Activated T-cell treated with anti-CD3 and anti-CD28 coated beads for 4 hours (primary cell): ENCODE results near the gene COTL1.

Source experiments
- DNase-seq: peaks from one replicate; pipeline ENCODE4 v3.0.0-alpha.2; 2020

Gene COTL1, protein sequence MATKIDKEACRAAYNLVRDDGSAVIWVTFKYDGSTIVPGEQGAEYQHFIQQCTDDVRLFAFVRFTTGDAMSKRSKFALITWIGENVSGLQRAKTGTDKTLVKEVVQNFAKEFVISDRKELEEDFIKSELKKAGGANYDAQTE

DNA sequence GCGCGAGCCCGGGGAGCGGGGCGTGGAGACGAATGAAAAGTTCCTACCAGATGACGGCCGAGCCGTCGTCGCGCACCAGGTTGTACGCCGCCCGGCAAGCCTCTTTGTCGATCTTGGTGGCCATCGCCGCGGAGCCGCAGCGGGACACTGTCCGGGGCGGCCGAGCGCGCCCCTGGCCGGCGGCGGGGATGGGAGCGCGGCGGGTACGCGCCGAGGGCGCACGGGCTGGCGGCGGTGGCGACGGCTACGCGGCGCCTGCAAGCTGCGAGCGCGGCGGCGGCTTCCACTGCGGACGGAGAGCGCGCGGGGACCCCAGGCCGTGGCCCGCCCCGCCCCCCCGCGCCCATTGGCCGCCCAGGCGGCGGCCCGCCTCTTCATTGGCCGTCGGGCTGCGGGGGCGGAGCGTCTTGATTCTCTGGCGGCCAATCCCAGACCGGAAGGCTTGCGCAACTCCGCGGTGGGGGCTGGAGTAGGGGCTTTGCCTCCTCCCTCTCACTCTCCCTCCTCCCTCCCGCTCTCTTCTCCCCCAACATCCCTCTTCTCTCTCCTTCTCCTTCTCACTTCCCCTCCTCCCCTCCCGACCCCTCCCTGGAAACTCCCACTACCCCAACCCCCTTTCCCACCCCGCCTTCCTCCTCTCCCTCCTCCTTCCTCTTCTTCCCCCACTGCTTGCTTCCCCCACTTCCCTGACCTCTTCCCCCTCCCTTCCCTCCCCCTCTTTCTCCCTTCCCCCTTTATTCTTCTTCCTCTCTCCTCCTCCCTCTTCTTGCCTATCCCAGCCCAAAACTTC is at the start of gene COTL1:
TSS of gene COTL1 (minus strand) at position 288 of the 790 bp plus-strand sequence. CDS start at position 124, 164 bp downstream.
- DNase-seq: peak; percentile 96

DNA sequence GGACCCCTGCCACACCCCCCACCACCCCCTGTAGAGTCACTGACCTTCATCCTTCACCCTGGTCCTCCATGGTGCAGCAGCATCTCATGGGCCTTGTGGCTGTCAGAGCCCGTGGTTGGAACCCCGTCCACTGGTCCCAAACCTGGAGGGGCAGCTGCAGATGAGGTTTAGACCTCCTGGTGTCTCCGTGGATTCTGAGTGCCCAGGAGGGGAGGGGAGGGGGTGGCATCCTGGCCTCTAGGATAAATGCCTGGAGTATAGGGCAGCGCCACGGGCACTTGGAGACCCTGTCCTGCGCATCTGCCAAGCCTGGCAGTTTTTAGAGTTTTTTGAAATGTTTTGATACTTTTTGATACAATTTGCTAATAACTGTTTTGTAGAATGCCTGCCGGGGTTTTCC is 48.0 kb upstream of the COTL1 start:
- no peak for DNase-seq

DNA sequence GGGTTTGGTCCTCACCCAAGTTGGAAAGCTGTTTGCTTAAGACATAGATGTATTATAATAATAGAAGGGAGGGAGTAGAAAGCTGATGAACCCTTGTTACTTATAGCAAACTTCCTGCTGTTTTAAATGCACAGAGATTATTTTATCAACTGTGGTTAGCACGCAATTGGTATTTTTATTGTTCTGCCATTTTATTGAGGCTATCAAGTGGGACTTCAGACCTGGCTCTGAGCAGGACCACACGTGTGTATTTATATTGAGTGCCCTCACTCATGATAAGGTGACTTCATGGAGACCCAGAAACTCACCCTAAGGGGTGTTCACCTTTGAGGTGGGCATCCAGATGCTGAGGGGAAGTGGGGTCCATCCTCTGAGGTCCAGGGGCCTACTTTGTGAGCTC is 47.5 kb upstream of the COTL1 start:
- no peak for DNase-seq

DNA sequence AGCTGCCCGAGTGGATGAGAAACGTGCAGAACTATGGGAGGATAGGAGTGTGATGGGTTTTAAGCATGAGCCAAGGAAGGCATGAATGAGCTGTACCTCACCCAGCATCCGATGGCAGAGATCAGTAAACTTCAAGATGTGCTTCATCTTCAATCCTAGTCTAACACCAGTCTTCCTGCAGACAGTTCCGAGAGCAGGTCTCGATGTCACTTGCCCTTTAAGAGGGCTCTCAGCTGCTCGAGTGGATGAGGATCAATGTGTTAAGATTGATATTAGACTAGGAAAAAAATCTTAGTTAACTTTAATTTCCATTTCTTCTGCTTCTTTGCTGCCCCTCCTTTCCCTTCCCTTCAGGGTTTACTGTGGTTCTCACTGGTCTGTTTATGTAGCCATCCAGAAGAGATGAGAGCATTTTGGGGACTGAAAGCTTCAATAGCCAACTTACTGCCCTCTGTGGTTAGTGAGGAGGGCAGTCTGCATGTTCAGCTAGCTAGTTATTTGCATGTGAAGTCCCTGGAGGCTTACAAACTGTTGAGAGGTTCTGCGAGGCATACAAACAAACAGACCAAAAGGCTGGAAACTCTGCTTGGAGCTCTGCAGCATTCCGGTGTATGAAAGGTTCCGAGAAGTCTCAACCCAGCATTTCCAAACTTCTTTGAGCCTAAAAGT is 45.7 kb upstream of the COTL1 start:
- DNase-seq: no peak

DNA sequence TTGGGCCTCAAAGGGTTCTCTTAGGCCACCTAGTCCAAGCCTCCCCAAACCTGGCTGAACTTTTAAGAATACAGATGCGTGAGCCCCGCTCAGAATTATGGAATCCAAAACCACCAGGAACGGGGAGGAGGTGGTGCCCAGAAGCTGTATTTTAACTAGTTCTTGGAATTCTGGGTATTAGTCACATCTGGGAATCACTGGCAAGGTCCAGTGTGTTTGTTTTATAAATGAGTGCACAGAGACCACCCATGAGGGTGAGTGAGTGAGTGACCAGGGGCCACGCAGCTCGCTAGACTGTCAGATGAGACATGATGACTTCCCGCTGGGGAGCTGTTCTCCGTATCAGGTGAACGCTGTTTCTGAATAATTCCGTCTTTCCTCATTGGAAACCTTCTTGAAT is 44.6 kb upstream of the COTL1 start:
- no peak for DNase-seq

DNA sequence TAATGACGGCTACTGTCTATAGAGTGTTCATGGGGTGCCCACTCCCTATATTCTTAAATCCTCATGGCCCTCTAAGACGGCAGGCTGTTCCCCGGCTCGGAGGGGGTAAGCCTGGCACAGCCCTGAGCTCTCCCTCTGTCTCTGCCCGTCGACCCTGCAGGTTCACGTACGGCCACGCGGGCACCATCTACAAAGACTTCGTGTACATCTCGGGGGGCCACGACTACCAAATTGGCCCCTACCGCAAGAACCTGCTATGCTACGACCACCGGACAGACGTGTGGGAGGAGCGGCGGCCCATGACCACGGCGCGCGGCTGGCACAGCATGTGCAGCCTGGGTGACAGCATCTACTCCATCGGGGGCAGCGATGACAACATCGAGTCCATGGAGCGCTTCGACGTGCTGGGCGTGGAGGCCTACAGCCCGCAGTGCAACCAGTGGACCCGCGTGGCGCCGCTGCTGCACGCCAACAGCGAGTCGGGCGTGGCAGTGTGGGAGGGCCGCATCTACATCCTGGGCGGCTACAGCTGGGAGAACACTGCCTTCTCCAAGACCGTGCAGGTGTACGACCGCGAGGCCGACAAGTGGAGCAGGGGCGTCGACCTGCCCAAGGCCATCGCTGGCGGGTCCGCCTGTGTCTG is 43.7 kb upstream of the COTL1 start:
- DNase-seq: no peak

DNA sequence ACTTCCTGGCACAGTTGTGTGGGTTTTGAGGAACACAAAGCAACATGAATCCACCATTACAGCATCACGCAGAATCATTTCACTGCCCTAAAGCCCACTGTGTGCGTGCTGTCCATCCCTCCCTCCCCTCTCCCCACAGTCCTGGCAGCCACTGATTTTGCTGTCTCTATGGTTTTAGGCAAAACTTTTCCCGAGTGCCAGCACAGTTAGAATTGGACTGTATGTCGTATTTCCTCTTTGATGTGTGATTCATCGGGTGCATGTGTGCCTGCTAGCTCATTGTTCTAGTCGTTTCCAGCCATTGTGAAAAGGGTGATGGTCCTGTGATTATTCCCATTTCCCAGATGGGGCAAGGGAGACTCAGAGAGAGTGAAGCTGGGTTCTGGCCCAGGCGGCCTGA is 43.1 kb upstream of the COTL1 start:
- DNase-seq: no peak

DNA sequence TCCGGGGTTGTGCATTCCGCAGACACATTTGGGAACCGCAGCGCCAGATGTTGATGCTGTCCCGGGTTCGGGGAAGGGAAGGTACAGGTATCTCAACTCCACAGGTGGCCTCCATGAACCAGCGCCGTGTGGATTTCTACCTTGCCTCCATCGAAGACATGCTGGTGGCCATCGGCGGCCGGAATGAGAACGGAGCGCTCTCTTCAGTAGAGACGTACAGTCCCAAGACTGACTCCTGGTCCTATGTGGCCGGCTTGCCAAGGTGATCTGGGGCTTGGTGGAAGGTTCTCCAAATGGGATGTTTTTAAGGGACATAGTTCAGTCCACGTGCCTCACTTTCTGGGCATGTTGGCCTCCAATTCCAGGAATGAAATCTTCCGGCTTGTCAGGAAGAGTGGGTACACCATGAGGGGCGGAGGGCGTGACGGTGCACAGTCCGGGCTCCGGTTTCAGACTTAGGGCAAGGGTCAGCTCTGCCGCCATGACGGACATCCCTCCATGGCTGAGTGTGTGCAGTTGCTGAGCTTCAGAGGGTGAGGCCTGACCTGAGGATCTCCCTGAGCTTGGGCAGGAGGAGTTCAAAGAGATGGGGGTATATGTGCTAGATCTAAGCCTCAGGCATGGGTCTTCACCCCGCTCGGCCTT is 41.9 kb upstream of the COTL1 start:
- no peak for DNase-seq

DNA sequence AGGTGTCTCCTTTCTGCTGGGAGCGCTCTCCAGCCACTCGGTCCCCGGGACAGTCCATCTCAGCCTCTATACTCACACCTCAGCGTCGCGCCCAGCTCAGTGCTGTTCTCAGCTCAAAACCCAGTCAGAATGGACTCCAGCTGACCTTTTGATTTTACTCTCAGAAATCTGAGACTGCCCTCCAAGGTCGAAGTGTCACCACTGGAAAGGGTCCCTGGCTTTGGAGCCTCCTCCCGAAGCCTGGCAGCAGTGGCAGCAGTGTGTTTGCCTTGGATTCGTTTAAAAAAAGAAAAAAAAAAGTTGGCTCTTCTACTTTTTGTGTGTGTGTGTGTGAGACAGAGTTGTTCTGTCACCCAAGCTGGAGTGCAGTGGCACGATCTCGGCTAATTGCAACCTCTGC is 40.8 kb upstream of the COTL1 start:
- no peak for DNase-seq

DNA sequence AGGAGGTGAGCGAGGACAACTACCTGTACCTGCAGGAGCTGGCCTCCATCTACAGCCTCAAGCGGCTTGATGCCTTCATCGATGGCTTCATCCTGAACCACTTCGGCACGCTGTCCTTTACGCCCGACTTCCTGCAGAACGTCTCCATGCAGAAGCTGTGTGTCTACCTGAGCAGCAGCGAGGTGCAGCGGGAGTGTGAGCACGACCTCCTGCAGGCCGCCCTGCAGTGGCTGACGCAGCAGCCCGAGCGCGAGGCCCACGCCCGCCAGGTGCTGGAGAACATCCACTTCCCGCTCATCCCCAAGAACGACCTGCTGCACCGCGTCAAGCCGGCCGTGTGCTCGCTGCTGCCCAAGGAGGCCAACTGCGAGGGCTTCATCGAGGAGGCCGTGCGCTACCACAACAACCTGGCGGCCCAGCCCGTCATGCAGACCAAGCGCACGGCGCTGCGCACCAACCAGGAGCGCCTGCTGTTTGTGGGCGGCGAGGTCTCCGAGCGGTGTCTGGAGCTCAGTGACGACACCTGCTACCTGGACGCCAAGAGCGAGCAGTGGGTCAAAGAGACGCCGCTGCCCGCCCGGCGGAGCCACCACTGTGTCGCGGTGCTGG is 39.5 kb upstream of the COTL1 start:
- DNase-seq: no peak

DNA sequence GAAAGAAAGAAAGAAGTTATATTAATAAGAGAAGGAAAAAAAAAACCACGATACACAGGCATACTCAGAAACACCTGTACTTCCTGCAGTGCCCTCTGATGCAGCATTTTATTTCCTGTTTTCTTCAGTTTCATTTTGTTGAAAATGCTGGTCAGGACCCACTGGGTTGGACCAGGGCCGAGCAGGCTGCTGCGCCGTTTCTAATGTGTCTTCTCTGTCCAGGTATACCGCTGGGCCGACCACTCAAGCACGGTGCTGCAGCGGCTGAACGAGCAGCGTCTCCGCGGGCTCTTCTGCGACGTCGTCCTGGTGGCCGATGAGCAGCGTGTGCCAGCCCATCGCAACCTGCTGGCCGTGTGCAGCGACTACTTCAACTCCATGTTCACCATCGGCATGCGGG is 38.8 kb upstream of the COTL1 start:
- DNase-seq: no peak

DNA sequence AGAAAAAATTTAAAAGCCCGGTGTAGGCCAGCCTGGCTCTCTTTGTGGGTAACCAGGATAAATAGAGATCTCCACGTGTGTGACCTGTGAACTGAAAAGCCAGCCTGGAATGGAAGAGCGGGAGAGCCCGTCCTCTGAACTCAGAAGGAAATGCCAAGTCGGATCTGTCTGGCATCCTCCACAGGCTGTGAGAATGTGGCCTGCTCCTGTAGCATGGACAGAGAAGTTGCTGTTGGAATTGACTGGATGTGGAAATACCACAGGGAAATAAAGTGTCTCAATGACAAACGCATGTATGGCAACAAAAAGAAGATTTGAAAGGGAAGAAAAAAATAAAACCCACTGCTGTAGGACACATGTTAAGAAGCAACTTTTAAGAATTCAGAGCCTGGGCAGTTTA is 37.1 kb upstream of the COTL1 start:
- no peak for DNase-seq

DNA sequence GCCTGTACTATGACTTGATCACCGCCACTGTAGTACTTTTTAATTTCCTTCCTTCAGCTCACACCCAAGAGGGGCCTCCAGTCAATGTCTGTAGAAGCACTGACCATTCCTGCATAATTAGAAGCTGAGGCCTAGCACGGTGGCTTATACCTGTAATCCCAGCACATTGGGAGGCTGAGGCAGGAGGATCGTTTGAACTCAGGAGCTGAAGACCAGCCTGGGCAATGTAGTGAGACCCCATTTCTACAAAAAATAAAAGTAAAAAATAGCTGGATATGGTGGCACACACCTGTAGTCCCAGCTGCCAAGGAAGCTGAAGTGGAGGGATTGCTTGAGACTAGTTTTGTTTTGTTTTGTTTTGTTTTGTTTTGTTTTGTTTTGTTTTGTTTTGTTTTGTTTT is 36.4 kb upstream of the COTL1 start:
- DNase-seq: no peak

DNA sequence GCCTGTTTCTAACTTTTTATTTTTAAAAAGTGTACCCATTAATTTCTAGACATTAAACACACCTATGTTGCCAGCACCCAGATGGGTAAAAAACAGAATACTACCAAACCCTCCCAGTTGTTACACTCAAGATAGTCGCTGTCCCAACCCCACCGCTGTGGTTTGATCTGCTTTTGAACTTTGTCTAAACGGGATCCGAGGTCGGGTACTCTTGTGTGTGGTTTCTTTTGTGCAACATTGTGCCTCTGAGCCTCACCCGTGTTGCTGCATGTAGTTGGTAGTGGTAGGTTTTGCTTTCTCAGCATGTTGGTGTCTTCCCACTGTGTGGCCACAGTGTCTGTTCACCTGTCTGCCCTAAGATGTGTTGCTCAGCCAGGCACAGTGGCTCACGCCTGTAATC is 34.7 kb upstream of the COTL1 start:
- DNase-seq: no peak

DNA sequence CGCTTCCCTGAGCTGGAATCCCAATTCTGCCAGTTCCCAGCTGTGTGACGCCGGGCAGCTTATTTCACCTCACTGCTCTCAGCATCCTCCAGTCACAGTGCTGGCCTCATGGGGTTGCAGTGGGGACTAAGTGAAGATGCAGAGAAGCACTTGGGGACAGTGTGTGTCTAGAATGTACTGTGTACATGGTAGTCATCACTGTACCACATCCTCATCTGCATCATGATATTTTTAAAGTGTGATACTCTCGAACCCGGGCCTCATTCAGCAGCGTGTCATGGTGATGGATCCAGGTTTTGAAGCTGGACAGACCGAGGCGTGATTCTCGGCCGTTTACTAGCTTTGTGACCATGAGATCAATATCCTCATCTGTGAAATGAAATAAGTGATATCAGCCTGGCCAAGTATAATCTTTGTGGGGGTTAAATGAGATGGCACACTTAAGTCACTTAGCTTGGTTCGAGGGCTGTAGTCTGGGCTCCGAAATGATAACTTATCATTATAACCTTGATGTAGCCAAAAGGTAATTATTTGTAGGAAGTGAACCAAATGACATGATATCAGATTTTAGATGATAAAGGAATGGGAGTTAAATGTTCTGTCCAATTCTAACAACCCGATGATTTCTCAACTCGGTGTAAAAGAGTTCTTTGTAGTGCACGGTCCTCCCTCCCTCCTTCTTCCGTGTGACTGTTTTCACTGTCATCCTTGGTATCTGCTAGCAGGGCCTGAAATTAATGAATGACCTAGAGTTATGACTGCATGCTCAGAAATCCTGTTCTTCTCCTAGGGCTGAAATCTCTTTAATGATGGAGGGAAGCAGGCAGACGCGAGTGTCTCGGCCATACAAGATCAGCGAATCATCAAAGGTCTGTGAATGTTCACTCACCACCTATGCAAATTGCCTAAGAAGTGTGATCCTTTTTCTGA is 32.4 kb upstream of the COTL1 start:
- DNase-seq: no peak

DNA sequence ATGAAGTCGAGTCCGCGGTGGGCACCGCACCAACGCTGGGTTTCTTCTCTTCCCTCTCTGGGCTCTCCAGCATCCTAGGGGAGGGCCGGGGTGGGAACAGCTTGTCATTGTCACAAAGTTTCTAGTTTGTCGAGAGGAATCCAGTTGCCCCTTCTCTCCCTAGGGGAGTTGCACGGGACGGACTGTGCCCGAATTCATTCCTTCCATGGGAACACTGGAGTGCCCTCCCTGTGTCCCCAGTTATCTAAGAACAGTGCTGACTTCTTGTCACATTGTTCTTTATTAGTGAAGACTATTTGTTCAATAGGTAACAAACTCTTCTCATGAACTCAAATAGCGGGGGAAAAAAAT is 31.6 kb upstream of the COTL1 start:
- no peak for DNase-seq

DNA sequence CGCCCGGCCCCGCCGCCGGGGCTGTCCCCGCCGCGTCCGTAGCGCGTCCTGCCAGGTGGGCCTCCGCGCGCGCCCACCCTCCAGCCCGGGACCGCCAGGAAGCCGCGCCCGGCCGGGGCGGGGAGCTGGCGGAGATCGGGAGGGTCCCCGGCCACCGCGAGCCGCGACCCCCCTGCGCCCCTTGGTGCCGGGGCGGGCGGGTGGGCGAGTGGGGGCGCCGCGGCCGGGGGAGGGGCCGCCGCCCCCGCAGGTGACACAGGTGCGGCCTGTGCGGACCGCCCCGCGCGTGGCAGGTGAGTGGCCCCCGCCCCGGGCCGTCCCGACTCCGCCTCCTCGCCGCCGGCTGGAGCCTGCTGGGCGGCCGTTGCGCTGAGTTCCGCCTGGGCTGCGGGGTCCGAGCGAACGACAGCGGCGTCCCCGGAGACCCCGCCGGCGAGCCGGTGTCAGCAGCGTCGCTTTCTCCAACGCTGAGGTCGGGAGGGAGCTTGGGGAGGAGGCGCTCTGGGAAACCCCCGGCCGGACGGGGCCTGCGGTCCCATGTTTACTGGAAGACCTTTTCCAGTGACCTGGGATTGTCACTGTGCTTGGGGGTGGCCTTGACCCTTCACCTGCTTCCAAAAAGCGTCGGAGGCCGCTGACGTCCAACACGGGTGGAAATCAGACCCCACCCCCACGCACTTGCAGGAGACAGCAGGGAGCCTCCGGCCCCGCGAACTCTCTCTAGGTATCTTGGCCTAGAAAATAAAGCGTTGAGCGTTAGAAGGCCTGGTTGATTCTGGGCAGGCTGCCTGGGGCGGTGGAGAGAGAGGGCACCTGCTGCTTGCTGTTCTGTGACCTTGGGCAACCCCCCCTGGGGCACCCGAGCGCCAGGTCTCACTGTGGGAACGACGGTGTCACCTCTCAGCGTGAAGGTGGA is 31.0 kb upstream of the COTL1 start:
- no peak for DNase-seq

DNA sequence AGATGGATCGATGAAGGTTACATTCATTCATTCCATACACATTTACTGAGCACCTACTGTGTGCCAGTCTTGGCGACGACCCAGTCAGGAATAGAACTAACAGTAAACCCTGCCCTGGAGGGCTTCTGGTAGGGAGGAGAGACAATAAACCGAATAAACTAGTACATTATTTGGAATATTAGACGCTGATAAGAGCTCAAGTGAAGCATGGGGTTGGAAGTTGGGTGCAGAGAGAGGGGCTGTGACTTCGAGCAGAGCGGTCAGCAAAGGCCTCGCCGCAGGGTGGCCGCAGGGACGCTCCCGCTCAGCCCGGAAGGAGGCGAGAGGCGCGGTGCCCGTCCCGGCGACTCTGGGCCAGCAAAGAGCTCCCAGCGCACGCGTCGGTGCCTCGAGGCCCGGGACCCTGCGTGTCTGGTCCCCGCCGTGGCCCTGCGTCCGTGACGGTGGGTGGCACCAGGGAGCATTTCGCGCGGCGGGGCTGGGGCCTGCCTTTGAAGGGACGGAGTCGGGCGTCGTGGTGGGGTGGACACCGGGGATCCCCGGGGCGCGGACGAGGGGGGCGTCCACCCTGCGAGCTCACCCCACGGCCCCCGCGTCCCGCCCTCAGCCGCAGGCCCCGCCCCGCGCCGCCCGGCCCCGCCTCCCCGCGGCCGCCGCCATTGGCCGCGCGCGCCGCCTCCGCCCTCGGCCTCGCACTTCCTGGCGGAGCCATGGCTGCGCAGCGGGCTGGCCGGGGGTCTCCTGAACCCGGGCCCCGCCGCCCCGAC is 30.1 kb upstream of the COTL1 start, which contains the start of gene KLHL36:
TSS of gene KLHL36 (plus strand) at position 684 of the 767 bp plus-strand sequence. CDS start 2,357 bp downstream, outside the sequence.
- peak; percentile 68 for DNase-seq

DNA sequence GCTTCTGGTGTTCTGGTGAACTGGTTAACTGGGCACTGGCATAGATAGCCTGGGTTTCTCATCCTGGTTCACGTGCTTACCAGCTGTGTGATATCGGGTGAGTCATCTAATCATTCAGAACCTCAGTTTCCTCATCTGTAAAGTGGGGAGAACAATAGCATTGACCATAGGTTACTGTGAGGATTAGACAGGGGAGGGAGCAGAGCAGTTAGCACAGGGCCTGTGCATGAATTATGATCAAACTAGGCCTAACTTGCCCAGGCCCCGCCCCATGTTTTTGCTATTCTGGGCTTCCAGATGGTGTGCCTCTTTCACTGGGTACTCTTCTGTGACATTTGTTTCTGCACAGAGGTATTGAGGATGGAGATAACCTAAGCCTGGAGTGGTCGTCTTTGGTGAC is 25.8 kb upstream of the COTL1 start:
- DNase-seq: no peak

DNA sequence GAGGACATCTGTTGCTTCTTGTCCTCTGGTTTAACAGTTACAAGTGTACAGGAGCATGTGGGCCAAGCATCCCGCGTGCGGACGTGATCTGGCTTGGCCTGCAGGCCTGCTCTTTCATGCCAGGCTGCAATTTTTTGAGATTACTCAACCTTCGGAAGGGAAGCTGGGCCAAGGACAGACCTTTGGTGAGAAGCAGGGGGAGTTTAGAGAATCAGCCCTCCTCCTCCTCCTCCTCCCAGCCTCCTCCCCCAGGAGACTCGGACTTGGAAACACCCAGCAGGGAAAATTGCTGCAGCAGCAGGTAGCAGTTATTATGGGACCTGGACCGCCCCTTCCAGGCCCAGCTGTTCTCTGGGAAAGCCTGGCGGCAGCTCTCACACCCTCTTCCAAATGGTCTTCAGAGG is 25.3 kb upstream of the COTL1 start:
- no peak for DNase-seq
